OCI-M1 (cell line): ENCODE results near the gene MYL12A.
"Not testable (repeated sequence)": the region's sequence is repeated elsewhere in the genome, so short reads cannot be mapped to it uniquely, and the experiment has no call there.

ENCODE experiments used
- DNase-seq: peaks from one replicate; lab custom pipeline; 2025; lab: John Stamatoyannopoulos, UW

MYL12A gene

DNA sequence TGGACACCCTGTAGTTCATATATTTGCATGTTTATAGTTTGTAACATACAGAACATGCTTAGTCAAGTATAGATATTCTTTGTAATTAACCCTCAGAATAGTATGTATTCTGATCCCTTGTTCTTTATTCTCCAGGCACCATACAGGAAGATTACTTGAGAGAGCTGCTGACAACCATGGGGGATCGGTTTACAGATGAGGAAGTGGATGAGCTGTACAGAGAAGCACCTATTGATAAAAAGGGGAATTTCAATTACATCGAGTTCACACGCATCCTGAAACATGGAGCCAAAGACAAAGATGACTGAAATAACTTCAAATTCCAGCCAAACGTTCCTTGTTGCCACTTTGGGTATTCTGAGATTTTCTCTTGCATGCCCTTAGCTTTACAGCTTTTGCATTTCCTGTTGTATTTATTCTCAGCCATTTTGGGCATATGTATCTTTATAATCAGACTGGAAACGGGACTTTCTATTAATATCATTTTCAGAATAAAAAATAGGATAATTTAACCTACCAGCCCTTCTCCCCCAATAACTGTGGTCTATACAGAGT is 8.1 kb downstream of the MYL12A start:
- DNase-seq, result no peak

DNA sequence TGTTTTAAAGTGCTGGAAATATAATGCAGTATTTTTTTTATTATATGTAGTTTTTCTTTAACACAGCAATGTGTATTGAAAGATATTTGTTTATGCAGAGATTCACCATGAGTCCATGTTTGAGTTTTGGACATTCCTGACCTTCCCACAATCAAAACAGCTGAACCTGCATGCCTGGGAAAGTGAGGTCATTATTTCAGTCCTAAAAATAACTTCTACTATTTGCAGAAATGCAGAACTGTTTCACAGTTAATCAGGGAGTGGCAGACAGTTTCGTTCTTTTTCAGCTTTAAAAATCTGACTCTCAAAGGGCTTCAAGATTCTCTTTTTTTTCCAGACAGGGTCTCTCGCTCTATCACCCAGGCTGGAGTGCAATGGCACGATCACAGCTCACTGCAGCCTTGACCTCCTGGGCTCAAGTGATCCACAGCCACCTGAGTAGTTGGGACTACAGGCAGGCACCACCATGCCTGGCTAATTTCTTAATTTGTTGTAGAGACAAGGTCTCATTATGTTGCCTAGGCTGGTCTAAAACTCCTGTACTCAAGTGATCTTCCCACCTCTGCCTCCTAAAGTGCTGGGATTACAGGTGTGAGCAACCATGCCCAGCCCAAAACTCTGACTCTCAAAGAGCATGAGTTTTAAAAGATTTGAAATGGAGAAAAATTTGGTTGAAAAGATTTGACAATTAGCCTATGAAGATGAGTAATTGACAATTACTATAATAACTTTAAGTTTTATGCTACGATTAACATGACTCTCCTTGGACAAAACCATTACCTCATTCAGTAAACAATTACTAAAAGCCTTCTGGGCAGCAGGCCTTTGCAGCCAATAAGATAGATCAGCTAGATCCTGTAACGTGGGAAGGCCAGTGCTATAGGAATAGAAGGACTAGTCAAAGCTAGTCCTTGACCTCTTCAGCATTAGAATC is 9.4 kb downstream of the MYL12A start:
- DNase-seq, result no peak

DNA sequence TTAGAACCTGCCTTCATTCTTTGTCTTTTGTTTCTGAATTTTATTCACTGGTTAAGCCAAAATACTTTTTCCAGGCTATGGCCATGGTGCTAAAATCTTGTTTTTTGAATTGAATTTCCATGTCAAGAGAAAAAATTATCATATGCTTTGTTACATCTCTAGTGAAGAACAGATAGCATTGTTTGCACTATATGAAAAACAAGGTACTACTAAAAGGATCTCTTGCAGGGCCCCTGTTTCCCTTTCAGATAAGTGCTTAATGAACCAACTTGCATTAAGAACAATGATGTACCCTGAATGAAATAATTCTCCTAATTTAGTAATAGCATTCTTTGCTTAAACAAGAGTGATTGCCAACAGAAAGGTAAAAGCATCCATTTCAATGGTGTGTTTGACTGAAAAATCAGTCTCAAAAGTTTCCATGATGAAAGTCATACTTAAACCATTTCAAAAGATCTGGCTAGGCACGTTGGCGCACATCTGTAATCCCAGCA is 10.1 kb downstream of the MYL12A start:
- DNase-seq, result no peak

DNA sequence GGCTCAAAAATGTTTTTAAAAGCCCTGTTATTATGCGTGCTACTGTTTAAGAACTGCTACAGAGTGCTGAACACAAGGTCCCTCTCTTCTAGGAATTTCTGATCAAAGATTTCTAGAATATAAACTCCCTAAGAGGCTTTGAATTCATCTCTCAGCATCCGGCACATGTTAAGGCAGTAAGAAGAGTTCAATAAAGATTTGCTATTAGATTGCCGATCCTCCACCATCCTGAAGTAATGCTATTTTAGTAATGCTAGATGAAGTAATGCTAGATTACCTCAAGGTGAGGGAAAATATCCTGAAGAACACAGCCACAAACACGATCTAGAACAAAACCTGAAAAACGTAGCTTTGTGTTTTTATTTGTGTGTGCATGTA is 13.4 kb downstream of the MYL12A start:
- peak; percentile 77 for DNase-seq

DNA sequence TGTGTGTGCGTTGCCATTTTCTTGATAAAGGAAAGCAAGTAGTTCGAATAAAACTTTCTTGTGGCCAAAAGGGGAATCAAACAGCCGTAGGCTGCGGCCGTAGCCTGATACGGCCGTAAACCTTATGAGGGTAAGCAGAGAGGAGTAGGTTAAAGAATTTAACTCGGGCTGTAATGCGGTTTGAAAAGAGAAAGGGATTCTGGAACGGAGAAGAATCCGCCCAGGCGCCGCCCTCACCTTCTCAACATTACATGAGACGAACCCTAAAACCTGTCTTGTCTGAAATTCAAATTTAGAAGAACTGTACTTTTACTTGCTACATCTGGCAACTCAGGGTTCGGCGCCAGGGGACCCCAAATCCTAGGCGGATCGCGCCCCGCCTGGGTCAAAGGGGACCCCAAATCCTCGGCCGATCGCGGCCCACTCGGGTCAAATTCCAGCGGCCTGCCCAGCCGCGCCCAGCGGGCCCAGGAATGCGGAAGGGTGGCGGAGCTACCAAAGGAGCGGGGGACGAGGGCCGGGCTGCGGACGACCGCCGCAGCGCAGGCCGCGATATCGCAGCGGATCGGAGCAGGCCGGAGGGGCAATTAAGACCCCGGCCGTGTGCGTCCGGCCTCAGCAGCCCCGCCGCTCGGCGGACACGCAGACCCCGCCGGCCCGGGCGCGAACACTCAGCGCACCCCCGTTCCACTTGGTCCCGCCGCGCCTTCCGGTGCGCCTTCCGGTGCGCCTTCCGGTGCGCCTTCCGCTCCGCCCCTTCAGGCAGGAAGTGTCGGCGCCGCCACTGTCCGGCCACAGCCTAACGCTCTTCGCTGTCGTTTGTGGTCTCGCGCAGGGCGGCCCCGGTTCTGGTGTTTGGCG is 14.0 kb downstream of the MYL12A start, which contains the start of gene MYL12B:
Gene MYL12B (plus strand): TSS at position 761 of the 861 bp plus-strand sequence. CDS start 10,766 bp downstream, outside the sequence.
- peak; percentile 94 for DNase-seq

DNA sequence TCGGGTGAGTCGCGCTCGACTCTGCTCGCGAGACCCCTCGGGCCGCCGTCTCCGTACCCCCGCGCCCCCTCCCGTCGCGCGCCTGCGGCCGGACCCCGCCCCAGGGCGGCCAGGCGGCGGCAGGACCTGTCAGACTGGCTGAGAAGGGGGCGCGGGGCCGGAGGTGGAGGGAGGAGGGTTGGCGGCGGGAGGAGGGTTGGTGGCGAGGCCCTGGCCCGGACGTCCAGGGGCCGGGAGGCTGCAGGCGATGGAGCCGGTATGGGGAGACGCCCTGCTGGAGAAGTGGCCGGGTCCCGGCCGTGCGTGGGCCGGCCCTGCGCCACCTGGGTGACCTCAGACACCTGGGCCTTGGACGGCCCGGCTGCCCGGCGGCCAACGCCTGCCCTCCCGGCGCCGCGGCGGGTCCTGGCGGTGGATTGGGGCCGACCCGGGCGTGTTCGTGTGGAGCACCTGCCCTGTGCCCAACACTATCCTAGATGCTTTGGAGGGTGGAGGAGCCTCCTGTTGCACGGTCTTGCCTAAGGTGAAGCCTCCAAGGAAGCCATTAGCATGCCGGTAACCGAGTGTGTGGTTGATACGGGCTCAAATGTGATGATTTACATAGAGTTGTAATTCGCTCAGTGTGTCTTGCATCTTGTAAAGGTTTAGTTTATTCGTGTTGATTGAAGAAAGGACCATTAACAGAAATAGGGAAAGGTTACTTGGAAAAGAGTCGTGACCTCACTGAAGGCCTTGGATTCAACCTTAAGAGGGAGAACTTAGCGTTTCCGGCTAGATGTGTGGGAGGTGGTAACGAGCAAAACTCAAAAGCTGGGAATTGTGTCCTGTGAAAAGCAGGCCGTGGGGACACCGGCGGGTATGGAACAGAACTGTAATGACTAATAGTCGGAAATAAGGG is 14.9 kb downstream of the MYL12A start:
- DNase-seq, result peak; percentile 74

DNA sequence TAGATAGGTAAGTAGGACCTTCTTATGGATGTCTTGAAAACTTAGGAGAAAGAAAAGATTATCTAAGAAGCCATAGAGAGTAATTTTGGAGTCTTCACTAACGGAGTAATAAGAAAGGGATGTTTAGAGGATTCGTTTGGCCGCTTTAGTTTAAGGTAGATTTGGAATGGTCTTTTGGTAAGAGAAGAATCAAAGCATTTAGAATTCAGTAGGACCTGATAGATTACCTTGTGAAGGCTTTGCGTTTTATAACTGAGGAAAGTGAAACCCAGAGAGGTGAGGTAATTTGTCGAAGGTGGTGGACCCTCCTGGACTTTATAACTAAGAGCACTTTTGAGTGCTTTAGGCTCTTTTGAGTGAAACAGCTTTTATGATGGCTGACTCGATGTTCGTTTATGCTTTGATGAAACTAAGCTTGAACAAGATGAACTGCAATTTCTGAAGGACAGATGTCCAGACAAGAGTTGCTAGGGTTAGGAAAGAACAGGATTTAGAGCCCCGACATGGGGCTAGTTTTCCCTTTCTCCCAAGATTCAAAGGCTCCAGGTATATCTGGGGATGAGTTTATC is 15.6 kb downstream of the MYL12A start:
- DNase-seq, result peak; percentile 54

DNA sequence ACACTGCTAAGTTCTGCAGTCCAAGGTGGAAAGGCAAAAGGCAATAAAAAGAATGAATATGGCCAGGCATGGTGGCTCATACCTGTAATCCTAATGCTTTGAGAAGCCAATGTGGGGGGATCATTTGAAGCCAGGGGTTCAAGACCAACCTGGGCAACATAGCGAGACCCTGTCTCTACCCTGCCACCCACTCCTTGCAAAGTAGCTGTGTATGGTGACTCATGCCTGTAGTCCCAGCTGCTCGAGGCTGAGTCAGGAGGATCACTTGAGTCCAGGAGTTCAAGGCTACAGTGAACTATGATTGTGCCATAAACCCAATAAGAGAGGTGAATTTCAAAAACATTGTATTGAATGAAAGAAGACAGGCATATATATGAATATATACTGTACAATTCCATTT is 16.8 kb downstream of the MYL12A start:
- peak; percentile 19 for DNase-seq

DNA sequence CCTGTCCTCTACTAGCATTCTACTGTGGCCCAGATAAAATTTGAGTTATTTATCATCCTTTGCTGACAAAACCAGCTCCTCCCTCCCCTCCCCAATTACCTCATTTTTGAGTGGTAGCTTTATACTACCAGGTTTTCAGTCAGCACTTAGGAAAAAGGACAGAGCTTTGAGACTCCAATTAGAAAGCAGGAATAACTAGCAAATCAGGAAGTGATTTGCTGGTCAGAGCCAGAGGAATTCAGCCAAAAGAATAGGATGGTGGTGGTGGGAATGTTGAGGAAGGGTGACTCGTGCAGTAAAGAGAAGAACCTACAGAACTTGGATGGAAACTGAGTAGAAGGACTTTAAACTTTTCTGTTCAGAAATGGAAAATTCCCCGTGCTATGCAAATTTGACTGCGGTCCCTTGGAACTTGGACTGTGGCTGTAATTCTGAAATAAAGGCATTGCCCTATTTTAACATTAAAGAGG is 18.0 kb downstream of the MYL12A start:
- DNase-seq, result peak; percentile 40

DNA sequence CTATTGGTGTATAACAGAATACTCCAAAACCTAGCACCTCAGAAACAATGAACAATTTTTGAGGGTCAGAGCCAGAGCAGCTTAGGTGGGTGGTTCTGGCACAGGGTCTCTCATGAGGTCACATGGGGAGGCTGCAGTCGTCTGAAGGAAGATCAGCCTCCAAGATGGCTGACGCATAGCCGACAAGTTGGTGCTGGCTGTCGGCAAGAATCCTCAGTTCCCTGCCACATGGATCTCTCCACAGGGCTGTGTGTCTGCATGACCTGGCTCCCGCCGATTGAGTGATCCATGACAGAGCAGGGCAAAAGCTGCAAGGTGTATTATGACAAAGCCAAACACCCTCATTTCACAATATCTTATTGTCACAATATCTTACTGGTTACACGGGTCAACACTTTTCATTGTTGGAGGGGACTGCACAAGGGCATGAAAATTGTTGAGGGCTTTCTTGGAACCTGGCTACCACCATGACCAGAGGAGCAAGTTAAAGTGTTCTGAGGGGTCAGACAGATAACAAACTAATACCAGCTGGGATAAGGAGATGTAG is 18.5 kb downstream of the MYL12A start:
- DNase-seq, result no peak

DNA sequence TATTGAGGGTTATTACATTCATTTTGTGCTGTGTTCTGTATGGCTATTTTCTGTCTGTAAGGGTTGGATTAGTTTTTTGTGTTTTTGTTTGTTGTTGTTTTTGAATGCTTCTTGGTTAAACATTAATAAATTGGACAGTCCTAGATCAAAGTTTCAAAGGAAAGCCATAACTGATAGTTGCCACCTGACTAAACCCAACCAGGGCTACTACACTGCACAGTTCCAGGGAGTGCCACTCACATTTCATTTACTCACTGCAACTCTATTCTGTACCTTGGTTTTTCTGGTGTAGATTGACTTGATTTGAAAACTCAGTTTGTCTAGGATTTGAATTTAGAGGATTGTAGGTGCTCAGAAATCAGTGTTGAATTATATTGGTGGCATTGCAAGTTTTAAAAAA is 20.7 kb downstream of the MYL12A start:
- DNase-seq, result no peak

DNA sequence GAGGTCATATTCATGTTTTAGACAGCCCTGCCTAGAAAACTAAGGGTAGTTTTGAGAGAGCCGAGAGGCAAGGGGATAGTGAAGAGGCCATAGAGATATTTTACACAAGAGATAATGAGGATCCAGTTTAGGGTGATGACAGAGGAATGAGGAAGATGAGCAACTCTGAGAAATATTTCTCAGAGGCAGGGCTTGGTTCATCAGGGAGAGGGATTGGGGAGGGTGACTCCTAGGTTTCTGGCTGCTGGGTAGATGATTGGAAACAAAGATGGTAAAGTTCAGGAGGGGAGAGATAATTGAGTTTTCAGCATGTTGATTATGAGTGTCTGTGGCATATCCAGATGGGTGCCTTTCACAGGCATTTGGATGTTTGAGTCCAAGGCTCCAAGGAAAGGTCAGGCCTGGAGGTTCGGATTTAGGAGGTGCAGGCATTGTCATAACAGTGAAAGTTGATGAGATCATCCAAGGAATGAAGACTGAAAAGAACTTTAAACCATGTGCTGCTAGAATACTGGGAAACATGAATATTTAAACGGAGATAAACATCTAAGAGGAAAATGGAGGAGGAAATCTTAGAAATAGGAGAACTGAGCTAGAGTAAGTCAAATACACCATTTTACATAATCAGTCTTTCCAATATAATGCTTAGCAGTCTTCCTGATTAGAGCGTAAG is 21.8 kb downstream of the MYL12A start:
- no peak for DNase-seq

DNA sequence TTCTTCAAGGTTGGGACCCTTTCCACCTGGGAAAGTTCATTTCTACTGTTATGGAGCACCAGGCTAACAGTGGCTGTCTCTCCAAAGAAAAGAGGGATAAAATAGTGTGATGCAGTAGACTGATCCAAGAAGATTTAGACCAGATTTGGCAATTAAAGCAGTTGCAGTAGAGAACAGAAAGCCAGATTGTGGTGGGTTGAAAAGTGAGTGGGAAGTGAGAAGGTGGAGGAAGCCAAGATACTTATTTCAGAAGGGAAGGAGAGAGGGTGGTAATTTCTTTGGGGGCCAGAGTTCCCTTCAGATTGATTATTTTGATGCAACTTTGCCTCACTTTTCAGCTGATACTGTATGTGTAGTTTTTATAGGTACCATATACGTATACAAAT is 22.3 kb downstream of the MYL12A start:
- DNase-seq, result no peak

DNA sequence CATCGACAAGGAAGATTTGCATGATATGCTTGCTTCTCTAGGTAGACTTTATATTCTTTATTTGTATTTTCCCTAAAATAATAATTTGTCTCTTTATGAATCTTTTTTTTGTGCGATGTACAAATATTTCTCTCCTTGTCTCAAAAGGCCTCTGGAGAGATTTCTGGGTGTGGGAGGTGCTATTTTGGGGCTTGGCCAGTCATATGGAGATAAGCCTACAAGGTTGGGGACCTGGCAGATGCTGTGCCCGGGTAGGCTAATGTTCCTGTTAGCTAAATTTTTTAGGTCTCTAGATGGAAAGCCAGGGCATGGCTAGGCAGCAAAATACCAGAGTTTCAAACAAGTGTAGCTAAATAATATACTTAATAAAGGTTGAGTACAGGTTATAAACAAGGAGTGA is 25.4 kb downstream of the MYL12A start:
- DNase-seq, result no peak

DNA sequence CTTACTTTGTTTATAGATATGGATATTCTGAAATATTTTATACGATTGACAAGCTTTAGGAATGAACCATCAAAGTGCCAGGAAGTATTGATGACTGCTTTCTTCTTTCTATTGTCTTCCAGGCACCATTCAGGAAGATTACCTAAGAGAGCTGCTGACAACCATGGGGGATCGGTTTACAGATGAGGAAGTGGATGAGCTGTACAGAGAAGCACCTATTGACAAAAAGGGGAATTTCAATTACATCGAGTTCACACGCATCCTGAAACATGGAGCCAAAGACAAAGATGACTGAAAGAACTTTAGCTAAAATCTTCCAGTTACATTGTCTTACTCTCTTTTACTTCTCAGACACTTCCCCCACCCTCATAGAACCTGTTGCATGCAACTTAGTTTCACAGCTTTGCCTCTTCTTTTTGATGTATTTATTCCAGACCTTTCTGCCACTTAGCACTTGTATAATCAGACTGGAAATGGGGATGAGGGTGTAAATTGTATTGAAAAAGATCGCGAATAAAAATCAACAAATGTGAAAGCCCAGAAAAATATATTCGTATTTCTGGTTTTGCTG is 30.1 kb downstream of the MYL12A start:
- DNase-seq, result not testable (repeated sequence)

DNA sequence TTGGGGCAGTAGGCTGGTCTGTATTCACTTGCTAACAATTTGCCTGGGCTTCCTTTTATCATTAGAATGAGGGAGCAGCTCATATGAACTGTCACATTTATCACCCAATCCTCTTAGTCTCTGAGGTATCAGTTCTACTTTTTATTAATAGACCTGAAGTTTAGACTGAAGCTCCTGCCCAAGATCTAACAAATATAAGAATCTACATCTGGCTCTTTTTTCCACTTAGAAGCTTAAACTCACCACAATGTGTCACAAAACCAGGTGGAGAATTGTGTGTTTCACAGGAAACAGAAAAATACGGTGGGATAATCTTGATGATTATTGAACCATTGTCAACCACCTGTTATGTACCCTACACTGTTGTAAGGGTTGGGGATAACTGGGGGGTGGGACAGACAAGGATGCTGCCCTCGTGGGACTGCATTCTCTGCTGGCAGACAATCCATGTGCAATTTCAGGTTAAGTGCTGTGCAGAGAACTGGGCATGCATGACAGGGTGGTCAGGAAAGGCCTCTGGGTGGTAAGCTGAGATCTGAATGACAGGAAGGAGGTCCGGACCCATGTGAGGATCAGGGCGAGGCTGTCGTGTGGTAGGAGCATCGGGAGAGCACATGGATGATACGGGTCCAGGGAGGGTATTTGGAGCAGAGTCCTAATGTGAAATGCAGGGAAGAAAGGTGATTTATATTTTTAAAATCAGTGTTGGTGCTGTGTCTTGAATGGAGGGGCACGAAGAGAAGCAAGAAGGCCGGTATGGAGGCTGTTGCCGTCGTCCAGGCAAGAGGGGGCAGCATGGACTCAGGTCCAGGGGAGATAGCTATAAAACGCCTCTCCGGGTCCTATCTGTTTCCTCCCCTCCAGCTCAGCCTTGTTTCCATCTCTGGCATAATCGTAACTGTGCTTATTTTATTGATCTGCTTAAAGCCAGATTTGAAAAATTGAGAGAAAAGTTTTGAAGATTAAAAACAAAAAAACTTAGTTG is 31.9 kb downstream of the MYL12A start:
- DNase-seq, result no peak

DNA sequence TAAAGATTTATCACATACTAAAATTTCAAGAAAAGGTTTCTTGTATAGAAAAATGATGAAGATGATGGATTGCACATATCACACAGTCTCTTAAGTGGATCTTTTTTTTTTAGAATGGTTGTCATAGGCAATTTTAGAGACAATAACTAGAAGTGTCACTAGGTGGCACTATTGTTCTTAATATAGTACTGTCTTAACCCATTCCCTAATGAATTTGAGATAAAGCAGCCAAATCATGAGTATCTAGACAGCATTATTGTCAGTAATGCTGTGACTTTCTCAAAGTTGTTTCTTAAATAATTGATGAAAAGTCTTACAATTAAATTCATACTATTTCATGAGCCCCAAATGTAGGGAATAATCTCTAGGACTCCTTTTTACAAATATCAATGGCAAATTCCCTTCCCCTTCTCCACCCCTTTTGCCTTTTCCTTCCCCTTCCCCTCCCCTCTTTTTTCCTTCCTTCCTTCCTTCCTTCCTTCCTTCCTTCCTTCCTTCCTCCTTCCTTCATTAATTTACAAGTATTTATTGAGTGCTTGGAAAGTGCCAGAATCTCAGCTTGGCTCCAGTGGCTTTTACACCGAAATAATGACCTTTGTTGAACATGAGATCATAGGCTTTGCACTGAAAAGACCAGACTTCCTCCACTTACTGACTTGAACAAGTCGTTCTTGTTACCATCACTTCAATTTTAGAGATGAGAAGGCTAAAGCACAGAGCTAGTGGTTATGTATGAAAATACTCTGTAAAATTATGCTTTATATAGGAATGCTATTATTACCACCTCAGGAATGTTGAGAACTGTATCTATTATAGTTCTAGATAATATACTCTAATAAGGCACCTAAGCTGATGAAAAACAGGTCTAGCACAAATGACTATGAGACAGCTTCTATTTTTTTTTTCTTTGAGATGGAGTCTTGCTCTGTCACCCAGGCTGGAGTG is 34.1 kb downstream of the MYL12A start:
- peak; percentile 94 for DNase-seq
